Measurements from ENCODE around the gene PIM2. TPM values are rescaled to one million over a fixed set of nuclear protein-coding genes. Genes with fewer than 3 reads are reported as not detected.
"Not testable (repeated sequence)": the region's sequence is repeated elsewhere in the genome, so short reads cannot be mapped to it uniquely, and the experiment has no call there.

The PIM2 gene
- total RNA-seq, 1 donor from 2014 or later, result 2.7 TPM

DNA sequence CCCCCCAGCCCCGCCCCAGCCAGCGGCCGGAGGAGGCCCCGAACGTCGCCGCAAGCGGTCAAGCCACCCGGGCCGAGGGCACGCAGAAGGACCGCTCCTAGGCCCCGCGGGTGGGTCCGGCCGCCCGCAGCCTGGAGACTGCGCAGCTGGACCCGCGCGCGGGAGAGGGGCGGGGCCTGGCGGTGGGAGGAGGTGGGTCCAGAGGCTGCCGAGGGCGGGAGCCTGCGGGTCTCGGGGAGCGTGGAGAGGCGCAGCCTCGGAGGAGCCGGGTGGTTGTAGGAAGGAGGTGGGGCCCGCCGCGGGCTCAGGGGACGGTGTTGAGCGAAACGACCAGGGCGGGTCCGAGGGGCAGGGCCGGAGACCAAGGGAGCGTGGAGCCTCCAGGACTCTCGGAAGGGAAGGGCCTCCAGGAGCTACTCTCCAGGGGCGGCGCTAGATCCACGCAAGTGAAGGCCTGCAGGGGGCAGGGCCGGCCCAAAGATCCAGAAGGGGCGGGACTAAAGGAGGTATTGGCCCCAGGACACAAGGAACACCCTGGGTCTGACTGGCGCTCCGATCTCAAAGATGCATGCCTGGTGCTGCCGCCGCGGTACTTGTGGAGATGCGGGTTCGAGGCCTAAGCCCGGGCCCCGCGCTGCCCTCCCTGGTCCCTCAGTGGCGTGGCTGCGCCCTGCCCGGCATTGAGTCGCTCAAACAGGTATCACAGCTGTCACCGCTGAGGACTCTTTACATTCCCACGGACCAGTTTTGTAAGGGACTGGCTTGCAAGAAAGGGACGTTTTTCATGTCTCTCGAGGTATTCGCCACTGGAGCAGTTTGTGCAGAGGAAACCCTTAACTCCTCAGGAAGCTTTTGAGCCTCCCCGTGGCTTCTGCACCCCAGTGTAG lies 27.2 kb downstream of the PIM2 start:
- intact Hi-C loops (cut with DNase I), result loop anchor here (5.0 kb wide), 1 partner anchor 89 kb away; the partner anchor contains the start of gene HDAC6
- peak; percentile 91 for DNase-seq (ENCODE audit: low spot score)

DNA sequence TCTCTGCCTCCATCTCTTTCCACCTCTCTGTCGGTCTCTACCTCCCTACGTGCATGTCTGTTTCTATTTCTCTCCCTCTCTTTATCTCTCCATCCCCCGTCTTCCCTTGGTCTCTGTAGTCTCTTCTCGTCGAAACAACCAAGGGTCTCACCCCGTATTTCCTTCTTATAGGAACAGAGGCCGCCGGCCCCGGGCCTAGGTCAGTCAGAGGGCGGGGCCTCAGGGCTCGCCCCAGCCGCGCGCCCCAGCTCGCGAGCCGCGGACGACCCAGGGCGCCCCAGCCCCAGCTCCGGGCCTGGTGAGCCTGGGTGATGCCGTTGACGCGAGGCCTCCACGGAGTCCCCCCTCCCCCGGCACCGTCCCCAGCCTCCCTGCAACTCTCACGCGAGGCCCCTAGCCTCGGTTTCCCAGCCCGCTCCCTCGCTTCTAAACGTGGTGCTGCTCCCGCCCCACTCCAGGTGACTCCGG lies 27.9 kb downstream of the PIM2 start:
- intact Hi-C loops (cut with DNase I), result loop anchor here (5.0 kb wide), 1 partner anchor 89 kb away; the partner anchor contains the start of gene HDAC6
- no peak for DNase-seq (ENCODE audit: low spot score)

DNA sequence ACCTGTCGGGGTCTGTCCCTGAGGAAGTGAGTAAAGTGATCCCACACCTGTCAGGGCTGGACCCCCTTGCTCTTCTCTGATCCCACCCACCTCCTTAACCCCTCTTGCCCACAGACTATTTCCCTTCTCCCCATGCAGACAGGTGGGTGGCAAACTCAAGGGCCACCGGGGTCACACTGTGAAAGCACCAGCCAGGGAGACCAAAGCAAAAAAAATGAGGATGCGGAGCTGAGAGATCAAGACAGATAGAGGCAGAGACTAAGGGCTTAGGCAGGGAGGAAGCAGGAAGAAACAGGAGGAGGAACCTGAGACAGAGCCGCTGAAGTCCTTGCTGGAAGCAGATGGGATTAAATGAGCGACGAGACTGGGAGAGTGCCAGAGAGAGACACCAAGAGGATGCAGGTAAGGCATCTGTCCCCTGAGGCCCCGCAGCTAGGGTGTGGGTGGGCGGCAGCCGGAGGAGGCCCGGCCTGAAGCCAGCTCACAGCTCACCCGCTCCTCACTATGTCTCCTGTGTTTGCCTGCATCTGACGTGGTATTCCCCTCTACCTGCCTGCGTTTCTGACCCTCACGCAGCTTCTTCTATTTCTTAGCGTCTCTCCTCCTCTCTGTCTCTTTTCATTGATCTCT lies 28.4 kb downstream of the PIM2 start:
- DNase-seq (ENCODE audit: low spot score), result no peak
- intact Hi-C loops (cut with DNase I), result loop anchor here (5.0 kb wide), 1 partner anchor 88 kb away; the partner anchor contains the start of gene HDAC6

DNA sequence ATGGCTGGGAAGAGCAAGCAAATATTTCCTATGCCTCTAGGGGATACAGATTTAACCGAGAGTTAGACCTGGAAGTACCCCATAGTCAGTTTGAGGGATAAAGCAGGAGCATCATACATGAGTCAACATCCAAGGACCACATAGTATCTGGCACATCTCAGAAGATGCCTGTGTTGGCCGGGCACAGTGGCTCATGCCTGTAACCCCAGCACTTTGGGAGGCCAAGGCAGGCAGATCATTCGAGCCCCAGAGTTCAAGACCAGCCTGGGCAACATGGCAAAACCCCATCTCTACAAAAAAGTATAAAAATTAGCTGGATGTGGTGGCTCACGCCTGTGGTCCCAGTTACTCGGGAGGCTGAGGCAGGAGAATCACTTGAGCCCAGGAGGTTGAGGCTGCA lies 32.2 kb downstream of the PIM2 start:
- intact Hi-C loops (cut with DNase I); DNase-seq (ENCODE audit: low spot score): not testable (repeated sequence)

DNA sequence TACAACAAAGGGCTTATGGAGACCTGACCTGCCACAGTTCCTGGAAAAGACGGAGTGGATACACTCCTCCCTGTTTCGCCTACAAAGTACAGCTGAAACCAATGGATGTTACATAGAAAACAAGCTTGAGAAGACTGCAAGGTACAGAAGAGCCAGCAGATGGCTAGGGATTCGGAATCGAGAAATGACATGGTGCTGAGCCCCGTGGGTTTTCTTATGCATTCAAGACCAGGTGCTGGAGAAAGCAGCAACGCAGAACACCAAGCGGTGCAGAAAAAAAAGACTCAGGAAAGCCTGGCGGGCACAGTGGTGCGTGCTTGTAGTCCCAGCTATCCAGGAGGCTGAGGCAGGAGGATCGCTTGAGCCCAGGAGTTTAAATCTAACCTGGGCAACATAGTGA lies 35.1 kb downstream of the PIM2 start:
- DNase-seq (ENCODE audit: low spot score), result no peak
- intact Hi-C loops (cut with DNase I), result no loop called here

DNA sequence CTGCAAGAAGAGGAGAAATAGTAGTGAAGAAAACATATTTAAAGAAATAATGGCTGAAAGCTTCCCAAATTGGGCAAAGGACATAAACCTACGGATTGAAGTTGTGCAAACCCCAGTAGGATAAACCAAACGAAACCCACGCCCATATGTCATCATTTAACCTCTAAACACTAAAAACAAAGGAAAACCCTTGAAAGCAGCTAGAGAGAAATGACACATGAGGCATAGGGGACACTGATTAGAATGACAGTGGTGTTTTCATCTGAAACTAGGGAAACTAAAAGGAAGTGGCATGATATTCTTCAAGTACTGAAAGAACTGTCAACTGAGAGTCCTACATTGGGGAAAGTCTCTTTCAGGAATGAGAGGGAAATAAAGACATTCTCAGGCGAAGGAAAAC lies 41.9 kb downstream of the PIM2 start:
- DNase-seq (ENCODE audit: low spot score); intact Hi-C loops (cut with DNase I): not testable (repeated sequence)

DNA sequence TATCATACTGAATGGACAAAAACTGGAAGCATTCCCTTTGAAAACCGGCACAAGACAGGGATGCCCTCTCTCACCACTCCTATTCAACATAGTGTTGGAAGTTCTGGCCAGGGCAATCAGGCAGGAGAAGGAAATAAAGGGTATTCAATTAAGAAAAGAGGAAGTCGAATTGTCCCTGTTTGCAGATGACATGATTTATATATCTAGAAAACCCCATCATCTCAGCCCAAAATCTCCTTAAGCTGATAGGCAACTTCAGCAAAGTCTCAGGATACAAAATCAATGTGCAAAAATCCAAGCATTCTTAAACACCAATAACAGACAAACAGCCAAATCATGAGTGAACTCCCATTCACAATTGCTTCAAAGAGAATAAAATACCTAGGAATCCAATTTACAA lies 46.8 kb downstream of the PIM2 start:
- intact Hi-C loops (cut with DNase I); DNase-seq (ENCODE audit: low spot score): not testable (repeated sequence)

DNA sequence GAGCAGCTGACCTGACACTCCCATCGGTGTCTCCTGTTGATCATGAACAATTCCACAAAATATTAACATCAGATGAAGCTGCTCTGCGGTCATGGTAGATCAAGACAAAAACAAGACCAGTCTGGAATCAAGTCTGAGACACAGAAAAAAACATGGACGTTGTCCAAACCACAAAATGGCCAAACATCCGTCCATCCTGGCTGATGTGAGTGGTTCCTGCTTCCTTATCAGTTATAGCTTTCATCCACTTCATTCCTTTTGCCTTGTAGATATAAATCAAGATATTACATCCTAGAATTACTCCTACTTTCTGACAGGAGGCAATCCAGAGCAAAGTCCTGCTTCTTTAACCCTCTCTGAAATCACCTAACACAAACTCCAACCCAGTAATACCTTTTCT lies 54.6 kb downstream of the PIM2 start:
- no peak for DNase-seq (ENCODE audit: low spot score)
- intact Hi-C loops (cut with DNase I), result no loop called here

Other genes with a start within 250 kb of the PIM2 start
- gene WAS, start 235.2 kb downstream of the PIM2 start, total RNA-seq, result 2.8 TPM
- gene SUV39H1, start 222.3 kb downstream of the PIM2 start, total RNA-seq, result 2.5 TPM
- not detected for gene GLOD5, start 157.3 kb downstream of the PIM2 start, total RNA-seq
- gene GATA1, start 132.4 kb downstream of the PIM2 start, total RNA-seq, result not detected
- 33.7 TPM for gene HDAC6, start 117.0 kb downstream of the PIM2 start, total RNA-seq
- not detected for gene ERAS, start 92.5 kb downstream of the PIM2 start, total RNA-seq
- gene PCSK1N, start 83.4 kb downstream of the PIM2 start, total RNA-seq, result 4.1 TPM
- gene TIMM17B, start 21.3 kb downstream of the PIM2 start, total RNA-seq, result 49.8 TPM
- 42.2 TPM for gene PQBP1, start 21.1 kb downstream of the PIM2 start, total RNA-seq
- 13.0 TPM for gene SLC35A2, start 7.4 kb downstream of the PIM2 start, total RNA-seq
- 29.1 TPM for gene OTUD5, start 38.6 kb upstream of the PIM2 start, total RNA-seq
- 0.27 TPM for gene KCND1, start 52.8 kb upstream of the PIM2 start, total RNA-seq
- 24.9 TPM for gene GRIPAP1, start 83.2 kb upstream of the PIM2 start, total RNA-seq
- gene TFE3, start 124.3 kb upstream of the PIM2 start, total RNA-seq, result 21.9 TPM
- gene CCDC120, start 140.0 kb upstream of the PIM2 start, total RNA-seq, result 1.7 TPM
- 14.8 TPM for gene PRAF2, start 155.0 kb upstream of the PIM2 start, total RNA-seq
- 68.1 TPM for gene WDR45, start 160.9 kb upstream of the PIM2 start, total RNA-seq
- gene GPKOW, start 204.7 kb upstream of the PIM2 start, total RNA-seq, result 18.7 TPM
- gene MAGIX, start 243.7 kb upstream of the PIM2 start, total RNA-seq, result 3.4 TPM

All from cardiac septum (tissue), 1 donor.